Tibial nerve (tissue), 4 donors: Measurements from ENCODE around the gene SPR. TPM values are rescaled to one million over a fixed set of nuclear protein-coding genes. Genes with fewer than 3 reads are reported as not detected.

Experiments
- DNase-seq, 2 donors: peaks; one replicate each; pipeline ENCODE4 v3.0.0-alpha.2; 2019; ENCODE audit warnings: low spot score in 2 of 2
- H3K27ac ChIP-seq, 4 donors: fragments of 200-600 bp; sonication (generic) in 3 of 4; one replicate each; pipeline ENCODE4 v1.5.1; 2017 to 2019; ENCODE audit warnings: mild to moderate bottlenecking in 1 of 4
- H3K27me3 ChIP-seq, 2 donors: fragments of 200-600 bp; sonication (generic) in 1 of 2; one replicate each; pipeline versions ENCODE4 v1.5.1 to v1.6.0; 2017 to 2019
- H3K36me3 ChIP-seq, 3 donors: fragments of 200-600 bp; sonication (generic); one replicate each; pipeline ENCODE4 v1.5.1; 2018 to 2019
- H3K4me1 ChIP-seq, 4 donors: fragments of 200-600 bp; sonication (generic) in 3 of 4; one replicate each; pipeline ENCODE4 v1.5.1; 2017 to 2019
- H3K4me3 ChIP-seq, 4 donors: fragments of 200-600 bp; sonication (generic) in 3 of 4; one replicate each; pipeline ENCODE4 v1.5.1; 2017 to 2019; ENCODE audit warnings: mild to moderate bottlenecking in 1 of 4, moderate library complexity in 1 of 4
- H3K9me3 ChIP-seq, 4 donors: fragments of 200-600 bp; sonication (generic) in 3 of 4; one replicate each; pipeline ENCODE4 v1.5.1; 2017 to 2019
- EP300 ChIP-seq, 2 donors: sonication (generic); formaldehyde crosslinking; IDR thresholded peaks; one replicate each; pipeline ENCODE4 v1.6.1; 2017; ENCODE audit warnings: antibody characterized with exemption in 2 of 2, mild to moderate bottlenecking in 1 of 2
- POLR2A ChIP-seq, 2 donors: fragments of 450-650 bp; IDR thresholded peaks; one replicate each; pipeline ENCODE4 v1.6.1; 2017; ENCODE audit warnings: antibody characterized with exemption in 2 of 2, mild to moderate bottlenecking in 2 of 2, moderate library complexity in 2 of 2
- WGBS, 2 donors: methylation state at CpG; one replicate each; pipeline ENCODE4 v1.1.5; 2018; 5-methylcytosine and 5-hydroxymethylcytosine counted together
- total RNA-seq, 4 donors: library from RNA; depleted of rRNA; stranded (reverse); fragments of >200 nt; gene quantifications; one replicate each; pipeline ENCODE4 v1.1.0, GENCODE V29; 2016
- TF ChIP-seq, protein P1 (sequence below), 5 experiments: fragments of 200-600 bp in 3 of 5; fragments of 450-650 bp in 2 of 5; sonication (generic) in 3 of 5; IDR thresholded peaks; one replicate each; pipeline ENCODE4 v1.5.1; 2016 to 2019; ENCODE audit warnings: antibody characterized with exemption in 5 of 5, mild to moderate bottlenecking in 3 of 5, moderate library complexity in 2 of 5

SPR gene
- total RNA-seq, 4 donors from 2014 or later: 22.0 to 33.3 (median 27.1) TPM

GRCh38 chr2:72889991-72890390 is 2.8 kb downstream of the SPR start:
- no peak overlapping the region for H3K4me3 ChIP-seq
- H3K36me3 ChIP-seq: peaks cover 0 to 35% (median 0%) of the 10 kb centered on the region in 3 donors
- TF ChIP-seq EP300 (IDR thresholded peaks at IDR 0.05) (no peak), POLR2A (IDR thresholded peaks at IDR 0.05) (no peak)
- TF ChIP-seq, protein P1, sequence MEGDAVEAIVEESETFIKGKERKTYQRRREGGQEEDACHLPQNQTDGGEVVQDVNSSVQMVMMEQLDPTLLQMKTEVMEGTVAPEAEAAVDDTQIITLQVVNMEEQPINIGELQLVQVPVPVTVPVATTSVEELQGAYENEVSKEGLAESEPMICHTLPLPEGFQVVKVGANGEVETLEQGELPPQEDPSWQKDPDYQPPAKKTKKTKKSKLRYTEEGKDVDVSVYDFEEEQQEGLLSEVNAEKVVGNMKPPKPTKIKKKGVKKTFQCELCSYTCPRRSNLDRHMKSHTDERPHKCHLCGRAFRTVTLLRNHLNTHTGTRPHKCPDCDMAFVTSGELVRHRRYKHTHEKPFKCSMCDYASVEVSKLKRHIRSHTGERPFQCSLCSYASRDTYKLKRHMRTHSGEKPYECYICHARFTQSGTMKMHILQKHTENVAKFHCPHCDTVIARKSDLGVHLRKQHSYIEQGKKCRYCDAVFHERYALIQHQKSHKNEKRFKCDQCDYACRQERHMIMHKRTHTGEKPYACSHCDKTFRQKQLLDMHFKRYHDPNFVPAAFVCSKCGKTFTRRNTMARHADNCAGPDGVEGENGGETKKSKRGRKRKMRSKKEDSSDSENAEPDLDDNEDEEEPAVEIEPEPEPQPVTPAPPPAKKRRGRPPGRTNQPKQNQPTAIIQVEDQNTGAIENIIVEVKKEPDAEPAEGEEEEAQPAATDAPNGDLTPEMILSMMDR (IDR thresholded peaks at IDR 0.05): no peak
- no peak for DNase-seq
- H3K27ac ChIP-seq: no peak overlapping the region
- 92% methylated on average over 4 of the region's 4 CpGs for WGBS, 2 donors
- H3K4me1 ChIP-seq: peaks cover 0 to 27% (median 10%) of the 10 kb centered on the region in 4 donors
- H3K27me3 ChIP-seq: peaks cover 0 to 7% of the 10 kb centered on the region in 2 donors
- no peaks in the 10 kb centered on the region for H3K9me3 ChIP-seq

DNA sequence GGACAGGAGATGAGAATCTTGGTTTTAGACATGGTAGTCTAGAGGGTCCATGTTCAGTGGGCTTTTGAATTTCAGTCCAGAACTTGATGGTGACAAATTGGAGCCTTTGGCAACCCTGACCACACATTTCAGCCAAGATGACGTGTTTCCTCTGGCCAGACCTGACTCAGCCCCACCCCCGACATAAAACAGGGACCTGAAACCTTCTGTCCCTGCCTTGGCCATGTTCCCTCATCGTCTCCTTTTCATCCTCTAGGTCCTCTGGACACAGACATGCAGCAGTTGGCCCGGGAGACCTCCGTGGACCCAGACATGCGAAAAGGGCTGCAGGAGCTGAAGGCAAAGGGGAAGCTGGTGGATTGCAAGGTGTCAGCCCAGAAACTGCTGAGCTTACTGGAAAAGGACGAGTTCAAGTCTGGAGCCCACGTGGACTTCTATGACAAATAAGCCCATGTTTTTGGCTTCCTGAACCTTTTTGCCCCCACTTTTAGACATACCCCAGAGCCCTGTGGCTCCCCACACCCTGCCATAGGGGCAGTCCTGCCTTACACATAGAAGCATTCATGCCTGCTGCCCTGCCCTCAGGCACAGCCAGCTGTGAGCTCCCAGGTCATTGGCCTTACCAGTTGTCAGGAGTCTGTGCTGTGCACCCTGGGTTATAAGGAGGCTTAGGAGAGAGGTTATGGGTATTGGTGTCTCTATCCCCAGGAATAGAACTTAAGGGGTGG is 4.0 kb downstream of the SPR start:
- WGBS, 2 donors: 83 to 89% methylated on average over 8 of the region's 8 CpGs
- H3K27me3 ChIP-seq: peaks cover 0 to 19% of the 10 kb centered on the region in 2 donors
- H3K4me3 ChIP-seq: no peak overlapping the region
- DNase-seq: no peak
- no peak overlapping the region for H3K27ac ChIP-seq
- peaks cover 0 to 35% (median 0%) of the 10 kb centered on the region in 3 donors for H3K36me3 ChIP-seq
- peaks cover 0 to 32% (median 9%) of the 10 kb centered on the region in 4 donors for H3K4me1 ChIP-seq
- TF ChIP-seq POLR2A (IDR thresholded peaks at IDR 0.05) (no peak), EP300 (IDR thresholded peaks at IDR 0.05) (no peak)
- TF ChIP-seq, protein P1 (IDR thresholded peaks at IDR 0.05): no peak
- H3K9me3 ChIP-seq: no peaks in the 10 kb centered on the region

GRCh38 chr2:72892506-72893173 is 5.4 kb downstream of the SPR start:
- TF ChIP-seq, protein P1 (IDR thresholded peaks at IDR 0.05): peak; percentile 54 to 78 (median 66)
- TF ChIP-seq EP300 (IDR thresholded peaks at IDR 0.05) (no peak), POLR2A (IDR thresholded peaks at IDR 0.05) (no peak)
- peak in 1 of 2 donors; percentile 34 for DNase-seq
- peaks cover 0 to 24% (median 5%) of the 10 kb centered on the region in 4 donors for H3K4me1 ChIP-seq
- no peak overlapping the region for H3K27ac ChIP-seq
- no peak overlapping the region for H3K4me3 ChIP-seq
- no peaks in the 10 kb centered on the region for H3K9me3 ChIP-seq
- peaks cover 0 to 35% (median 0%) of the 10 kb centered on the region in 3 donors for H3K36me3 ChIP-seq
- WGBS, 2 donors: 2 to 11% methylated on average over 6 to 8 of the region's 11 CpGs
- peaks cover 0 to 32% of the 10 kb centered on the region in 2 donors for H3K27me3 ChIP-seq

- no peak for TF ChIP-seq EP300 (IDR thresholded peaks at IDR 0.05)
- TF ChIP-seq, protein P1 (IDR thresholded peaks at IDR 0.05): peak in 4 of 5 experiments; percentile 23 to 38 (median 32)
- 45 to 53% methylated on average over 12 to 15 of the region's 15 CpGs for WGBS, 2 donors
- no peak overlapping the region for H3K27ac ChIP-seq
- peaks cover 0 to 15% (median under 1%) of the 10 kb centered on the region in 4 donors for H3K4me1 ChIP-seq
- H3K27me3 ChIP-seq: peaks cover 0 to 43% of the 10 kb centered on the region in 2 donors
- peaks cover 0 to 35% (median 0%) of the 10 kb centered on the region in 3 donors for H3K36me3 ChIP-seq
- H3K4me3 ChIP-seq: no peak overlapping the region
- no peaks in the 10 kb centered on the region for H3K9me3 ChIP-seq
- DNase-seq: no peak
Observed at GRCh38 chr2:72893594-72894319, 6.5 kb downstream of the SPR start.
